ENCODE results near the gene CHST1.

The CHST1 gene, protein sequence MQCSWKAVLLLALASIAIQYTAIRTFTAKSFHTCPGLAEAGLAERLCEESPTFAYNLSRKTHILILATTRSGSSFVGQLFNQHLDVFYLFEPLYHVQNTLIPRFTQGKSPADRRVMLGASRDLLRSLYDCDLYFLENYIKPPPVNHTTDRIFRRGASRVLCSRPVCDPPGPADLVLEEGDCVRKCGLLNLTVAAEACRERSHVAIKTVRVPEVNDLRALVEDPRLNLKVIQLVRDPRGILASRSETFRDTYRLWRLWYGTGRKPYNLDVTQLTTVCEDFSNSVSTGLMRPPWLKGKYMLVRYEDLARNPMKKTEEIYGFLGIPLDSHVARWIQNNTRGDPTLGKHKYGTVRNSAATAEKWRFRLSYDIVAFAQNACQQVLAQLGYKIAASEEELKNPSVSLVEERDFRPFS

DNA sequence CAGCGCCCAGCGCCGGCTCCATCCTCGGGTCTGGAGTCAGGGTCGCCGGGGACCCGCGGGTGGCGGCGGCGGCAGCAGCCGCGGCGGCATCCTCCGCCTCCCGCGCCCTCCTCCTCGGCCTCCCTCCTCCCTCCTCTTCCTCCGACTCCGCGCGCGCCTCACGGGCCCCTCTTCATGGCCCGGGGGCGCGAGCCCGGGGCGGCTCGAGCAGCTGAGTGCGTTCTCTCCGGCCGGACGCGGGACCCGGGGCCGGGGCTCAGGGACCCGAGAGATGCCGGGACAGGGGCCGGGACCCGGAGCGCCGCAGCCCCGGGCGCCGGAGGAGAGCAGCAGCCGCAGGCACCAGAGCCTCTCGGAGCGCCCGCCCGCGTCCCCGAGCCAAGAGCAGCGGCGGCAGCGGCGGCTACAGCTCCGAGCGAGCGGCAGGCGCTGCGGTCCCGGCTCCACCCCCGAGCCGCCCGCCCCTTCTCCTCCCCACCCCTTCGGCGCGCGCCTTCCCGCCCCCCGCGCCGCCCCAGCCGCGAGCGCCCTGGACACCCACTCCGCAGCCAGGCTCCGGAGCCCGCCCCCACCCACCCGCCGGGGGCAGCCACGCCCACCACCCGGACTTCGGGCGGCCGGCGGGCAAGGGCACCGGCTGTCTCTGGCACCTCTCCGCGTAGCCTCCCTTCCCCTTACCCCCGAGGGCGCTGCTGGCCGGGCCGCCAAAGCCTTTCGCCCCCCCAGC lies at the start of gene CHST1:
TSS of gene CHST1 (minus strand) at position 417 of the 727 bp plus-strand sequence. CDS start 14,699 bp downstream, outside the sequence.
- DNase-seq (ENCODE audit: low read depth), result no peak

DNA sequence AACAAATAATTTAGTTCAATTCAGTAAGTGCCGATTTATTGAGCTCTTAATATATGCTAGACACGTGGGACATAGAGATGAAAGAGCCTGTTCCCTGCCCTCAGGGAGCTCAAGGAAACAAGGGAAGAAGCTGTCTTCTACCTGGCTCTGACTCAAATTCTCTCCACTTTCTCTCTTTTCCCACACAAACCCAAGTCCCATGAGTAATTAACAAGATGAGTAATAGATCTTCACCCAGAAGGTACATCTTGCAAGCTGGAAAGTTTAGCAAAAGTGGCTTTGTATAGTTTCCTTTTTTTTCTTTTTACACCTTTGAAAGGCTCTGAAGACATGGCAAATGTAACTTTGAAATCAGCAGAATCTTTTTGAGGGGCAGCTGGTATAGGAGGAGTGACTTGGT lies 48.2 kb upstream of the CHST1 start:
- DNase-seq (ENCODE audit: low read depth), result no peak

DNA sequence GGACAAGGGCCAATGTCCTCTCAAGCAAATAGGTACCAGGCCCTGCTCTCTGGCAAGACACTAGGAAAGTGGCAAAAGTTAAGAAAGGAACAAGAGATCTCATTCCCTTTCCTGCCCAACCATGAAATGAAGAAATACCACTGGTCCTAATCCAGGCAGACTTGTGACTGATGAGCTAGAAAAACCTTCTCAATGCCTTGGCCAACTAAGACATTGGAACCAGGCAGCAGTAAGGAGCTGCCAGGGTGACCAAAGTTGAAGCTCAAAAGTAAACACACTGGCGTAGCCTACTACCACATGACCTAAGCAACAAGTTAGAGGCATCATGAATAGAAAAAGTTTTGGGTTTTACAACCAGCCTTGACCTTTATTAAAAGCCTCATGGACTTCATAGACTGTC lies 45.1 kb upstream of the CHST1 start:
- DNase-seq (ENCODE audit: low read depth), result no peak

DNA sequence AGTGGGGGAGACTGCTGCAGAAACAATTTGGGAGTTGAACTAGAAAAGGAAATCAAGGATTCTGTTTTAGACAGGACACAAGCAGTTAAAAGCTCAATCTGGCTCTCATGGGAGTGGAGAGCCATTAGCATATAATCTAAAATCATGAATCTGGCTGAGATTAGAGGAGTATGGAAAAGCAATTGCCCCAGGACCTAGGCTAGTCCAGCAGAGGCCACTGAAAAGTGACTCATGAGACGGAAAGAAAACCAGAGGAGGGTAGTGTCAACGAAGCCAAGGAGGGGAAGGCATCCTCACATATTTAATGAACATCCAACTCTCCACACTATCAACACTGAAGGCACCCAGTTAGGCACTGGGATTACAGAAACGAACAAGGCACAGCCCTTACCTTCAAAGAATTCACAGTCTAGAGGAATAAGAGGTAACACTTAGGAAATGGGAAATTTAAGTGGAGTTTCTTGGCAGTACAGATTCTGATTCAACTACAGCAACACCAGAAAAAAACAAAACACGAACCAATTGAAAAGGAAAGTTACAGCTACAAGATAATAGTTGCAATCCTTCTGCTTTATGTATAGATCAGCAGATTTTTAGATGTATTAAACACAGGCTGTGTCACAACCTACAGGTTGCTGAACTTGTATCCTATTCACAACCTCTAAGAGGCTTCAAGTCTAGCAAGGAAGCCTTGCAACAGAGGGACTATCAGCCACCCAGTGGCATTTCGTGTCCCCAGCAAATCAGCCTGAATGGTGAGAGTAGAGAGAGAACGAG lies 43.7 kb upstream of the CHST1 start:
- no peak for DNase-seq (ENCODE audit: low read depth)

DNA sequence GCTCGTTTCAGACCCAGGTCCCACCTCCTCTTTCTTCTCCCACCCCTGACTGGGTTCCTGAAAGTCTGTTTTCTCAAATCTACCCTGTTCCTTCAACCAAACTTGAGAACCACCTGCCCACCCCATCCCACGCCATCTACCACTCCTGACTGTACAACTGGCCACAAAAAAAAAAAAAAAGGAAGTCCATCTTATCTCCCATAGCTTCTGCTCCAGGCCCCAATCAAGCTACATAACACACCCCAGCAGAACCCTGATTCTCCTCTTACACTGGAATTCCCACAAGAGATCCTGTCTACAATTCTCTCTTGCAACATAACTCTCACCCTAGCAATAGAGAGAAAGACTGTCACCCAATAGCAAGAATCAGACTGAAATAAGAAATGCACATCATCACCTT lies 39.2 kb upstream of the CHST1 start:
- DNase-seq (ENCODE audit: low read depth), result no peak

DNA sequence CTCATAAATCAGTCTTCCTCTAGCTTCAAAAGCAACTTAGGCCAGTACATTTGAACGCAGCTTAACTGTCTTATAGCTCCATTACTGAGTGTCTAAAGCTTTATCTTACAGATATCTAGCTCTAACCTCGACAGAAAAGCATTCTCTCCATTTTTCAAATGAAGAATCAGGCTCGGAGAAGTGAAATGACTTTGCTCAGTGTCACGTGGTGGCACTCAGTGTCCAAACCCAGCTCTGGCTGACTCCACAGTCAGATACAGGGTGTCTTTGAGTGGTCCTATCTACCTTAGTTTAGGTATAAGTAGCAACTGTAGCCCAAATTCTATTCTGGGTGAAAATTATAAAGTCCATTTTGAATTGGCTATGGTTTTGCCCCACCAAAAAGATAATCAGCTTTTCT lies 38.7 kb upstream of the CHST1 start:
- DNase-seq (ENCODE audit: low read depth), result no peak

DNA sequence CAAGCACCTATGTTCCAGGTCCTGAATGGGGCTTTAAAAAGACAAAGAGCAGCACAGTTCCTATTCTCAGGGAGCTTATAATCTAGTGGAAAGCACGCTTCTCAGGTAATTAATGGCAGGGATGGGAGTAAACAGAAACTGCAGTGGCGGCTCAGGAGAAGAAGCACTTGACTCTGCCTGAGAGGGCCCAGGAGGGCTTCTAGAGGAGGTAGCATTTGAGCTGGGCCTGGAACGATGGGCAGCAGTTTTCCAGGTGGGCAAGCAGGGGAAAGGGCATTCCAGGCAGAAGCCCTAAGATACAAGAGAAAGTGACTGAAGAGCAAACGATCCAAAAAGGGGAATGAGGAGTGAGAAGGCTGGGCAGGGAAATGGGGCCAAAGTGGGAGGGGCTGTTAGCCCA lies 37.1 kb upstream of the CHST1 start:
- no peak for DNase-seq (ENCODE audit: low read depth)

DNA sequence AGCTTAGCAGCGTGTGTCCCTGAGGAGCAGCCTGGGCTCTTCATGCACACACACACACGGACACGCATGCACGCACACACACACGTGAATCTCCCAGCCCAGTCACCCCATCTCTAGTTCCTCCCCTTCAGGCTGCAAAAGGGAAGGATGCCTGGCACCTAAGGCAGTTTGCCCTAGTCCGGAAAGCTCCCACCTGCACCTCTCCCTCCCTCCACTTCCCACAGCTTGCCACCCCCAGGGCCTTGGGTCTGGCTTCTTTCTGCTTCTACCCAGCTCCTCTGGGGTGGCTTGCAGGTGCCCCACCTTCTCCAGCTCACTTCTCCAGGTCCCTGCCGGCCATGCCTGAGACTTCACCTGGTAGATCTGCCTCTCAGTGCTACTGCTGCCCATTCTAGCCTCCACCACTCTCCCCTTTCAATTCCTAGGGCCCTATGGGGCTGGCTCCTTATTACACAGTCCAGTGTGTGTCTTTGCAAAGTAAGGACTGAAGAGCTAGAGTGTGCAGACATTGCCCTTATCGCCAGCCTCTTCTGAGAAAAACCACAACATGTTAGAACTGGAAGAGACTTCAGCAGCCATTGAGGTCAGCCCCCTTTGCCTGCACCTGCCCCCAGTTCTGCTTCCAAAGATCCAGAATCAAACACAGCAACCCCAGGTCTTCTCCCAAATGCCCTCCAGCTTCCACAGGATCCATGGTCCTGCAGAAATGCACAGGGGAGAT lies 33.5 kb upstream of the CHST1 start:
- DNase-seq (ENCODE audit: low read depth), result no peak

DNA sequence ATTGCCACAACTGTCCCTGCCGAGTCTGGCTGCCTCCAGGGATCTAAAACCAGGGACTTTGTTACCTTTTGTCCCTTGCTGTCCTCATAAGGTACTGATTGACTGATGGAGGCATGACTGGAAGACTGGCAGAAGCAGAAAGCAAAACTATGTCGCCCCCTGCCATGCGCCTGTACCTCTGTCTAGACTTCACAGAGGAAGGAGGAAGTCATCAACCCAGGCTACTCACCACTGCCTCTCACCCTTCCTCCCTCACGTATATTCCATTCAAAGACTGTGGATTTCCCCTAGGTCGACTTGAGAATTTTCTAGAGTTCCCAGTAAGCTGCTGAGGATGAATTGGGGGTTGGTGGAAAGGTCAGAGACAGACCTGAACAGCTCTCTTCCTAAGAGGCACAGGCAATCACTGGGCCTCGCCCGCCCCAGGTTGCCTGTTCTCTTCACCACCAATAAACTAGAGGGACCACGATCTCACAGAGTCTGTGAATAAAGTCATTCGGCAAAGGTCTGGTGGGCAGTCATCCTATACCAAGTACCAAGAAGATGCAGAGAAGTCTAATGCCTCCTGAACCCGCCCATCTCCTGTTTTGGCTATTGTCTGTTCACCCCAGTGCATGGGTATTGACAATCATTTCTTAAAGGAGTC lies 27.5 kb upstream of the CHST1 start:
- no peak for DNase-seq (ENCODE audit: low read depth)

DNA sequence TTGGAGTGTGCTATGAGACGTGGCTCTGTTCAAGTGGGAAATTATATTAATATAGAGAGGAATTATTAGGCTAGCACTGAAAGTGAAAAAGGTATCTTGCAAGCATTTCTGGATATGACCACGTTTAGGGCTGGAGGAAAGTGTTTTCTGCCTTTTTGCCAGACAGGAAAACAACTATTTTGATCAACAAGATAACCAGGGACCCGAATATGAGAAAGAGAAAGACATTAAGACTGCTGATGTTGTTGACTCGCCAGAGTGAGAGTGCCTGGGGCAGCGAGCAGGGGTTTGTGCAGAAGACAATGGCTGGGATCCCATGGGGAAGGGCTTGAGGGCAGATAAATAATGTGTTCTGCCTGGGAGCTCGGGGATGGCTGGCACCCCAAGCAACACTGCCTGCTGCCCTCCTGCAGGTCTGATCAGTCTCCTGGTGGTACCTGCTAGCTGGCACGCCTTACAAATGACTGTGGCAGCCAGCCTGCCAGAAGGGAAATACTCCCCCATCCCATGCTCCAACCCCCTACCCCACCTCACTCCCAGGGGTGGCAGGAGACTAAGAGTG lies 23.1 kb upstream of the CHST1 start:
- DNase-seq (ENCODE audit: low read depth), result no peak

DNA sequence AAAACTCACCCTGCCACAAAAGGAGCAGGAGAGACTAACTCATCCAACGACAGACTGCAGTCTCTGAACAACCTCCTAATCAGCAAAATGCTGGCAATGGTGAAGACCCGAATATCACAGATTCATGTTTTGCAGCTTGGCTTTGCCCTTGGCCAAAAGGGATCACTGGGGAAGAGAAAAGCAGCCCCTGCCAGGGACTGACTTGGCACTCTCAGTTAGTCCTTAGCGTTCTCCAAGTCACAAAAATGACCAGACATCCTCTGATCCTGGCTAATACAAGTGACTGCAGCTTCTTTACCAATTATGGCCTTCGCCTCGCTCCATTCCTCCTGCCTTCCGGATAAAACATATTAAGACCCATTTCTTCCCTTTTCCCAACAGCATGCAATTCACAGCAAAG lies 22.4 kb upstream of the CHST1 start:
- no peak for DNase-seq (ENCODE audit: low read depth)

DNA sequence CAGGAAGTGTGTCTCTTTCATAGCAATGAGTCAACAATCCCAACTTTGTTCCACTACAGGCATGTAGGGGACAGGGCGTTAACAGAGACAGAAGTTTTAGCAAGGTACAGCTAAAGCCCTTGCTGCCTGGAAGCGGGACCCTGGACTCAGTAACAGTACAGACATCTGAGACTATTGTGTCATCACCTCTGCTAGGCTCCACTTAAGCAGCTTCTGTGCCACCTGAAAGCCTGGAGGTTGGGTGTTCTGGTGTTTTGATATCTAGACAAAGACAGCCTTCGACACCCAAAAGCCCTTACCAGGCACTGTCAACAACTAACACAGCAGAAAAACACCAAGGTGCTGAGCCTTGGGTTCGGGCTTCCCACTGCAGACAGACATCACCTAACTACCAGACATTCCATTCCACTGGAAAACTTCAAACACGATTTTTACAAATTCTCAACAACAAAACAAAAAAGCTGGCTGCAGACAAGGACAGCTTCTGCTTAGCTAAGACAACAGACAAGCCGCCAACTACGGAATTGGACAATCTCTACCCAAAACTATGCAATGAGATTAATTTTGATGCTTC lies 20.6 kb upstream of the CHST1 start:
- no peak for DNase-seq (ENCODE audit: low read depth)

DNA sequence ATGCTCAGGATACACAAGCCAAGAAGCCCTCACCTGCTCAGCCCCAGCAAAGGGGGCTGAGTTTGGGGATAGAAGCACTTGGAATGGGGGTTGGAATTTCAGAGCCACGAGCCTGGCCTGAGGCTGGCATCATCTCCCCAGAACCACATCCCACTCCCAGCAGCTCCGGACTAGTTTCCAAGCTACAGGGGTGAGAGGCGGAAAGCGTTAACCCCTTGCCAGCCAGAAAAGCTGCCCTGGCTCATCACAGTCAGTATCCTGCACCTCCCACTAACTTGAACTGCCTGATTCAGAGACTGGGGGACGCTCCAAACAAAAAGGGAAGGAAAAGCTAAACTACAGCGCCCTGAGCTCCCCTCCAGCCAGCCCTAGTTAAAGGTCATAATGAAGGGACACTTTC lies 19.0 kb upstream of the CHST1 start:
- no peak for DNase-seq (ENCODE audit: low read depth)

DNA sequence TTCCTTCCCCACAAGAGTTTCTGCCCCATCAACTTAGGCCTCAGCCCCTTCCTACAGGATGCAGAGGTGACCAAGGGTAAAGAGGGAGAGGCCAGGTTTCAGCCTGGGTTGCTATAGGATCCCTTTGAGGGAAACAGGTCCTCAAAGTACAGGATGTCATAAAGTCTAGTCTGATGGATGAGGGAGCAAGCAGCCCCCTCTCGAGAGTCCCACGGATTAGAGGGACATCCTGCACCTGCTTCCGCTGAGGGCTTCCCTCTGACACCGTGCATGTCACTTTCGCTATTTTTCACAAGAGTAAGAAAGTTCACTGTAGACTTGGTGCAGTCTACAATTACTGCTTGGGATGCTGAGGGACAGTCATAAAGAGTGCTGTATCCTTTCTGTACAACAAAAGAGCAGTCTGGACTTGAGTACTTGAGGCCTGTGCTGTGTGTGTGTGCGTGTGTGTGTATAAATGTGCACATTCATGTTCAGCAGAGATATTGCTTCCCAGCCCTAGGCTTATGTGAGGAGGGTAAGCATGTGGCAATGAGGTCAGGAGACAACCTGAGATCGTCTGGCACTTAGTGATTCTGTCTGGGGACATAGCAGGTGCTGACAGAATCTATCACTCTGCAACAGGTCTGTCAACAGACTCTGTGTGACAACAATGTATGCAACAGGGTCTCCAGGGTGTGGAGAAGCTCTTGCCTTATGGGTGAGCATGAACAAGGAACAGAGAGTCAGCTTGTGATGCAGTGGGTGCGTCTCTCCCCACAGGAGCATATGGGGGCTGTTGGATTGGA lies 18.0 kb upstream of the CHST1 start:
- no peak for DNase-seq (ENCODE audit: low read depth)

DNA sequence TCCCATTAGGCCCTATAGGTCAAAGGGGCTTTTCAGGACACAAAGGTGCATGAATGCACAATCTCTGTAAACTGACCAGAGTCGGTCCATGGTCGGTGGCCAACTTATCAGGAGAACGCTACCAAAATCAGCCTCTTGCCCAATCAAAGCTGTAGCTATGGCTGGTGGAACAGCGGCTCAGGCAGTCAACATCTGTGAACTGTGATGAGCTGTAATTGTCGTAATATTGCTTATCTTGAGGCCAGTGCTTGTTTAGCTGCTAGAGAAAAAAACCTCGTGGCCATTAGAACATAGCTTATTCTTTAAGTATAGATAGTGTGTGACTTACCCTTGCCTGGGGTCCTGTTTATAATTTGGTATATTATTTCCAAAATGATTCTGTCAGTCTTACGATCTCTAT lies 14.4 kb upstream of the CHST1 start:
- no peak for DNase-seq (ENCODE audit: low read depth)

DNA sequence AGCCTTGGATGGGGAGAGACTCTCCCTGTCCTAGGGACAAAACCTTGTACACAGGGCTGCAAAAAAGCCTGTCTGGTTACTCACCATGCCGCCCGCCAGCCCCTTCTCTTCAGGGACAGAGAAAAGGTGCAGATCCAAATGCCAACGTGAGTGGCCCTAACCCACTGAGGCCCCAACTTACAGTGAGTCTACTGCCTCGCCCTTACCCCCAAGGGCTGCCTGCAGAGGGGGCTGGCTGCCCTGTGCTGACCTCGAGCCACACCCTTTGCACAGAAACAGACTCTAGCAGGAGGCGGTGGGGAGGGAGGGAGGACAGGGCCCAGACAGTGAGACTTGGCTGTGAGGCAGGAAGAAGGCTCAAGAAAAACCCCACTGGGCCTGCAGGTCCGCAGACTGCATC lies 13.6 kb upstream of the CHST1 start:
- DNase-seq (ENCODE audit: low read depth), result no peak

DNA sequence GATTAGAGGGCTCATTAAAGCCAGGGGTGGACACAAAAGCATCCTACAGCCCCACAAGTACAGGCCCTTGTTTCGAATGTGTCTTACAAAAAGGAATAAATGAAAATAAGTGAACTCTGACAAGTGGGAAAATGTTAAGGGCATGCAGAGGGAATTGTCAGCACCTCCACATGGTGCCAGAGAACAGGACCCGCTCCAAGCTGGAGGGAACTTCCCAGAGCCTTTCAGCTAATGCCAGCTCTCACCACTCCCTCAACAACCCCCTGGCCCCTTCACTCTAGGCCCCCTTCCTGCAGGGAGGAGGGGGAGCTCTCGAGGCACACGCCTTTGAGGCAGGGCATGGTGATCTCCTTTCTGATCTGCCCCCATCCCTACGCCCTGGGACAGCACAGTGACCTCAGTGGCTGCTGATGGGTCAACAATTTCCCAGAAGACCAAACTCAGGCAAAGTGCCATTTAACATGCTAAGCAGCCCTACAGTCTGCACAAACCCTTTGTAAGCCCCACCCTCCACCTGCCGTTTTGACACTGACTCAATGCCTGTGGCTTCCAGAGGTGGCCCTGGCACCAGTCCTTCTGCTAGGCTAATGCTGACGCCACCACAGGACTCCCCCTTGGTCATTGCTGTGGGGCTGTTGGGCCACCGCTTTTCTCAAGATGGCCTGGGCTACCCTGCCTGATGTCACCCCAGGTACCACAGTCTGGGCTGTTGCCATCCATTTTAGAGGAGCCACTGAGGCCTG lies 12.5 kb upstream of the CHST1 start:
- DNase-seq (ENCODE audit: low read depth), result no peak

DNA sequence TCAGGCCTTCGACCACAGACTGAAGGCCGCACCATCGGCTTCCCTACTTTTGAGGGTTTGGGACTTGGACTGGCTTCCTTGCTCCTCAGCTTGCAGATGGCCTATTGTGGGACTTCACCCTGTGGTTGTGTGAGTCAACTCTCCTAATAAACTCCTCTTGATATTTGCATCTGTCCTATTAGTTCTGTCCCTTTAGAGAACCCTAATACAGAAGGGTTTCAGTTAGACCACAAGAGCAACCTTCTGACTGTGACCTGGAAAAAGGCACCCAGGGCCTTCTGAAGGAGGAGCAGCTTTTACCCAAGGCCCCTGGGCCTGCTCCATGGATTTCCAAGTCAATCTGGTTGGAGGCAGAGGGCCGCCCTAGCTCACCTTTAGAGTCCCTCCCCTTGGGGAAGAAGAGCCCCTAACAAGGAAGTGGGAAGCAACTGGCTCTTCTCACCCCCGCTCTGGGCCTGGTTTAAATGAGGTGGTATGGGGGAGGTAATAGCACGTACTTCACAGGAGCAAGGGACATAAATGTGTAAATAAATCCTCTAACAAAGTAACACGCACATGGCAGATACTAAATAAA lies 11.2 kb upstream of the CHST1 start:
- DNase-seq (ENCODE audit: low read depth), result no peak

DNA sequence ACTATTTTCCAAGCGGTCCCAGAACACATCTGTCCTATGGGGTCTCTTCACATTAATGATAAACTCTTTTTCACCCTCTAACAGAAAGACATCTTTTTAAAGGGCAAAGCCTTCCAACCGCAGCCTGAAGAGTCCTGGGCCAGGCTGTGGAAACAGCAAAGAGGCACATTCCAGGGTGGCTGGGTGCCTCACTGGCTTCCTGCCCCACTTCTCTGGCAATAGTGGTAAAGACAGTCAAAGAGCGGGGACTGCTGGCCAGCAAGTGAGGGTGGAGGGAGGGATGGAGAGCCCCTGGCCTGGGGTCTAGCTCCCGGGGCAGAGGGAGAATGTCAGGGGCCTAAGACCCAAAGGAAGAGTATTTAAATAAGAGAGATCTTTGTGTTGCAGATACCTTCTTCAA lies 10.2 kb upstream of the CHST1 start:
- no peak for DNase-seq (ENCODE audit: low read depth)

Data from HS-5 (cell line).